OCI-LY3 (cell line): ENCODE data around the gene ASCC1.

Experiments used
- EZH2phosphoT487 ChIP-seq: fragments of 200-600 bp; shearing (Covaris generic); IDR thresholded peaks from 2 replicates; pipeline ENCODE4 v1.6.1; 2018; ENCODE audit warnings: antibody characterized with exemption, mixed run types, low read depth
- TF ChIP-seq, protein P1 (sequence below): fragments of 200-600, 300-600 bp; sonication (generic); IDR thresholded peaks from 2 replicates; pipeline ENCODE4 v1.5.1; 2014; ENCODE audit warnings: antibody characterized with exemption, low read length, low read depth

GRCh38 chr10:72110673-72111401, 105.2 kb downstream of the ASCC1 start:
- TF ChIP-seq, protein P1, sequence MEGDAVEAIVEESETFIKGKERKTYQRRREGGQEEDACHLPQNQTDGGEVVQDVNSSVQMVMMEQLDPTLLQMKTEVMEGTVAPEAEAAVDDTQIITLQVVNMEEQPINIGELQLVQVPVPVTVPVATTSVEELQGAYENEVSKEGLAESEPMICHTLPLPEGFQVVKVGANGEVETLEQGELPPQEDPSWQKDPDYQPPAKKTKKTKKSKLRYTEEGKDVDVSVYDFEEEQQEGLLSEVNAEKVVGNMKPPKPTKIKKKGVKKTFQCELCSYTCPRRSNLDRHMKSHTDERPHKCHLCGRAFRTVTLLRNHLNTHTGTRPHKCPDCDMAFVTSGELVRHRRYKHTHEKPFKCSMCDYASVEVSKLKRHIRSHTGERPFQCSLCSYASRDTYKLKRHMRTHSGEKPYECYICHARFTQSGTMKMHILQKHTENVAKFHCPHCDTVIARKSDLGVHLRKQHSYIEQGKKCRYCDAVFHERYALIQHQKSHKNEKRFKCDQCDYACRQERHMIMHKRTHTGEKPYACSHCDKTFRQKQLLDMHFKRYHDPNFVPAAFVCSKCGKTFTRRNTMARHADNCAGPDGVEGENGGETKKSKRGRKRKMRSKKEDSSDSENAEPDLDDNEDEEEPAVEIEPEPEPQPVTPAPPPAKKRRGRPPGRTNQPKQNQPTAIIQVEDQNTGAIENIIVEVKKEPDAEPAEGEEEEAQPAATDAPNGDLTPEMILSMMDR, result no peak
- no peak for TF ChIP-seq EZH2phosphoT487
